ENCODE data around the gene FOSB.

The FOSB gene

GRCh38 chr19:45485305-45486077 is 17.7 kb downstream of the FOSB start:
- DNase-seq (ENCODE audit: low spot score), result peak; percentile 95

GRCh38 chr19:45488708-45489107 is 20.9 kb downstream of the FOSB start:
- no peak for DNase-seq (ENCODE audit: low spot score)

DNA sequence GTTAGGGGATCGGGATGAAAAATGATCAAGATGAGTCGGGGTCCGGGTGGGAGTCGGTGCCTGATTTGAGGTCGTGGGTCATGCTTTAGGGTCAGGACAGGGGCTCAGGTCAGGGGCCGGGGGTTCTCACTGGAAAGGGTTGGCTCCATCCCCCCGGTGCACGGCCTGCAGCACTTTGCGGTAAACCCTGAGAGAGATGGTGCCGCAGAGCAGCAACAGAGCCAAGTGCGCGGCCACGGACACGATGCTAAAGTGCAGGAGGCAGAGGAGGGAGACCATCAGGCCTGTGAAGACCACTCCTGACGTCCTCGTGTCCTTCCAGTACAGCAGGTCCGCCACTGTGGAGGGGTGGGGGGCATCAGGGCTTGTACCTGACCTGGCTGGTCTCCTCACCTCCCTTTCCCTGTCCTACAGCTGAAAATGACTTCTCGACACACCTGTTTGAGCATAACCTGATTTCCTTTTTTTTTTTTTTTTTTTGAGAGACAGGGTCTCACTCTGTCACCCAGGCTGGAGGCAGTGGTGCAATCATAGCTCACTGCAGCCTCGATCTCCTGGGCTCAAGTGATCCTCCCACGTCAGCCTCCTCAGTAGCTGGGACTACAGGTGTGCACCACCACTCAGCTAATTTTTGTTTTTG is 21.5 kb downstream of the FOSB start:
- no peak for DNase-seq (ENCODE audit: low spot score)

GRCh38 chr19:45492137-45492626 is 24.4 kb downstream of the FOSB start:
- no peak for DNase-seq (ENCODE audit: low spot score)

- no peak for DNase-seq (ENCODE audit: low spot score)
These were observed 25.1 kb downstream of the FOSB start for GRCh38 chr19:45492627-45493470.

DNA sequence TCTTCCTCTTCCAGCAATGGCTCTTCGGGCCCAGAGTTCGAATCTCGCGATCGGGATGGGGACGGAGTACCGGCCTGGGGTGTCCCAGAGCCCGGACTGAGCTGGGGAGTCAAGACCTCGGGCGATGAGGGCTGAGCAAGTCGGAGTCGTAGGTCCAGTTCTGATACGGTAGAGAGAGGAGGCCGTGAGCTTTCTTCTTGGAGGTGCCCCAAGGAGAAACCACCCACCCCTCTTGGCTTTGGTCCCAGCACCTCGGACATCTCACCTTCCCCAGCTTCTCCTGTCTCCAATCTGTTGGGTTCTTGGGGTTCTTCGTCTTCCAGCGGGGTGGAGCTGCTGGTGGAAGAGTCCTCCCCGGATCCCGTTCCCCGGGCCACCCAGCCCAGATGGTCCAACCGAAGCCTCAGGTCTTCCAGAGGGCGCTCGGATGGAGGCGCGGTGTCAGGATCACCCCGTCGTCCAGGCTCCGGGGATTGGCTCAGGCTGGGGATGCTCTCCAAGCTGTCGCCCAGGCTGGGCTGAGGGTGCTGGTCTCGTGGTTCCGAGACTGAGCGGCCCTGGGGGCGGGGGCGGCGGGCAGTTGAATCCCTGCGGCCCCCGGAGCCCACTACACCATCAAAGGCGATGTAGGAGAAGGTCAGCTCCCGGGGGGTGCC is 26.6 kb downstream of the FOSB start:
- no peak for DNase-seq (ENCODE audit: low spot score)

GRCh38 chr19:45495178-45495577 is 27.4 kb downstream of the FOSB start:
- no peak for DNase-seq (ENCODE audit: low spot score)

DNA sequence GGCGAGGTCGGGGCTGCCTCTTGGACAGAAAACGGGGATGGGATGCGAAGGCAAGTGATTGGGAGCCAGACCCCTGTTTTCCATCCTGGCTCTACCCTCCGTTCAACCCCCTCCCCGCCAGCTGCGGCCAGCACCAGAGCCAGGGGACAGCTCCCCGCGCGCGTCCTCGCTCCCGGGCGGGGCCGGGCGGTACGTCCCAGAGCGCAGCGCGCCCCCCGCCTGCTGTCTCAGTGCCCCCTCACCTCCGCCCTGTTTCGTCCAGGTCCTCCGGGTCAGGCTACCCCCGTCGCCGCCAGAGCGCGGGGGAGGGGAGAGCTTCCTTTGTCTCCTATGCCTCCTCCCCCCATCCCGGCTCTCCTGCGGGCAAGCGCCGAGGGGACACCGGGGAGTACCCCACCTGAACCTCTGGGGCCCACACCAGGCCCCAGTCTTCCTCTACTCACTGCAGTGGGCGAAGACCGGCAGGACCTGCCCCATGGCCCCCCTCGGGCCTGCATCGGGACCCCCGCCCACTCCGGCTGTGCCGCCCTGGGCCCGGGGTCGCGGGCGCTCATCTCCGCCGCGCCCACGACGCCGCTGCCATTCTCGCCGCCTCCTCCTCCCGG is 28.7 kb downstream of the FOSB start:
- DNase-seq (ENCODE audit: low spot score), result no peak

- DNase-seq (ENCODE audit: low spot score), result no peak
These were observed 30.0 kb downstream of the FOSB start for GRCh38 chr19:45497791-45498190.

GRCh38 chr19:45498411-45499195 is 30.8 kb downstream of the FOSB start, which contains the start of gene PPM1N:
Gene PPM1N (plus strand): TSS chr19:45498443. CDS start chr19:45498473, 30 bp downstream.
- DNase-seq (ENCODE audit: low spot score), result no peak

DNA sequence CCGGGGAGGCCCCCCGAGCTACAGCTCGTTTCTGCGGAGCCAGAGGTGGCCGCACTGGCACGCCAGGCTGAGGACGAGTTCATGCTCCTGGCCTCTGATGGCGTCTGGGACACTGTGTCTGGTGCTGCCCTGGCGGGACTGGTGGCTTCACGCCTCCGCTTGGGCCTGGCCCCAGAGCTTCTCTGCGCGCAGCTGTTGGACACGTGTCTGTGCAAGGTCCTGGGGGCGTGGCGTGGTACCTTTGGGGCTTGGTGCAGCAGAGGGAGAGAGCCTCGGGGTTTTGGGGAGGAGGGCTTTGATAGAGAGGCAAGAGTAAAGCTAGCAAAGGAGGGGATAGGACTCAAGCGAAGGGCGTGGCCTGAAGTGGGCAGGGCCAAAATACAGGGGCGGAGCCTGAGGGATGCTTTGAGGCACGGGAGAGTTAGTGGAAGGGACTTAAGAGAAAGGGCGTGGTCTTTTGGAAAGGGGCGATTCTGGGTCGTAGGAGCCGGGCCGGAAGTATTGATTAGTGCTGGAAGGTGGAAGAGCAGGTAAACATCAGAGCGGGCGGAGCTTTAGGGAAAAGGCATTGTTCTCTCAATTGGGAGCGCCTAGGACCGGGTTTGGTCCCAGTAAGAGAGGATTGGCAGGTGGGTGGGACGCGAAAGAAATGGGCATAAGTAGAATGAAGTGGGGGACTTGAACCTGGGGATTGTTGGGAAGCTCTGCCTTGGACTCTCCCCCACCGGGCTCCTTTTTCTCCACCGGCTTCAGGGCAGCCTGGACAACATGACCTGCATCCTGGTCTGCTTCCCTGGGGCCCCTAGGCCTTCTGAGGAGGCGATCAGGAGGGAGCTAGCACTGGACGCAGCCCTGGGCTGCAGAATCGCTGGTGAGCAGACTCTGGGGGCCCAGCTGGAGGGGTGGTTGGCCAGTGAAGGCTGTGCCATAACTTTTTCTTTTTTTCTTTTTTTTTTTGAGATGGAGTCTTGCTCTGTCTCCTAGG is 31.7 kb downstream of the FOSB start:
- DNase-seq (ENCODE audit: low spot score), result no peak

DNA sequence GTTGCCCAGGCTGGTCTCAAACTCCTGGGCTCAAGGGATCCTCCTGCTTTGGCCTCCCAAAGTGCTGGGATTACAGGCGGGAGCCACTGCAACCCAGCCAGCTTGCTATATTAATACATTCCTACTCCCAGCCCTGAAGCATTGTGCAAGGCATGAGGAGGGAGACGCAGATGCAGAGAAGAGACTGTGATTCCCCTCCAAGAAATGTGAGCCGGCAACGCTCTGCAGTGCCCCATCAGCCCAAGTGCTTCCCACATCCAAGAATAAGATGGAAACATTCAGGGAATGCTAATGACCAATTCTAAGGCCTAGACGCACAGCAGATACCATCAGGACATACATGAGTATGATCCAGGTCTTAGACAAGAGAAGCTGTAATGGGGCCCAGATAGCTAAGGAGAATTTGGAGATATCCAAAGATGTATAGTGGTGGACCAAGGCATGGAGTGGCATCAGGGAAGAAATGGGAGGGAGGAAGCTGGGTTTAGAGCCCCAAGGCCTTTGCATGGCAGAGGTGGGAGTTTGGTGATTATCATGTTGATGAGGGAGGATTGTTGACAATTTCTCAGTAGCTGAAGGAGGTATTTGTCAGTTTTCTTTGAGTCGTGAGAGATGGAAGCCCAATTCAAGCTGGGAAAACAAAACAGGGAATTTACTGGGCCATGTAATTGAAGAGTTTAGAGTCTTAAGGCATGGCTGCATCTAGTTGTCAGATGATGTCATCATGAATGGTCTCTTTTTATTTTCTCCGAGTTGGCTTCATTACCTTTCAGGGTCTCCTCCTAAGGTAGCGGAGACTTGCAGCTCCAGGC is 33.3 kb downstream of the FOSB start:
- no peak for DNase-seq (ENCODE audit: low spot score)

- DNase-seq (ENCODE audit: low spot score), result no peak
These were observed 33.9 kb downstream of the FOSB start for GRCh38 chr19:45501730-45502014.

DNA sequence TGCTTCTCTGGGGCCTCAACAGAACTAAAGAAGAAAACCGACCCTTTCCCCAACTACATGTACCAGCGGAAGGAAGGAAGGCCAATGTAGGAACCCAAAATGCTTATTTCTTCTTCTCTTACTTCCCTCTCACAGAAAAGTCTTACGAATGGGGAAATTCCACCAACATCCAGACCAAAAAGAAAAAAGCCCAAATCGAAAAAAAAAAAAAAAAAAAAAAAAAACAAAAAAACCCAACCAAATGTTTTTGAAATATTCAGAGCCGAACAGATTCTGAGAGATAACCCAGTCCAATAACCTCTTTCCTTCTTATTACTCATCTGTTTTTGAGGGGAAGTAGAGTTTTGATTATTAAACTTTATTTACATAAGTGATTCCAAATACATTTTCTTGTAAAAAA is 34.3 kb downstream of the FOSB start:
- DNase-seq (ENCODE audit: low spot score), result no peak

DNA sequence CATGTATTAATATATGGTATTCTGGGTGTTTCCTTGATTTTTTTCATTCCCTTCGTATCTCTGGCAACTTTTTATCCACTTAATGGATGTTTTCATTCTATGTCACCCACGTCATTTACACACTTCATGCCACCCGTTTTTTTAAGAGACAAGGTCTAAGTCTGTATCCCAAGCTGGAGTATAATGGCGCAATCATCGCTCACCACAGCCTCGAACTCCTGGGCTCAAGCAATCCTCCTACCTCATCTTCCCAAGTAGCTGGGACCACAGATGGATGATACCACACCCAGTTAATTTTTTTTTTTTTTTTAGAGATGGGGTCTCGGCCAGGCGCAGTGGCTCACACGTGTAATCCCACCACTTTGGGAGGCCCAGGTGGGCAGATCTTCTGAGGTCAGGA is 36.1 kb downstream of the FOSB start:
- DNase-seq (ENCODE audit: low spot score), result no peak

DNA sequence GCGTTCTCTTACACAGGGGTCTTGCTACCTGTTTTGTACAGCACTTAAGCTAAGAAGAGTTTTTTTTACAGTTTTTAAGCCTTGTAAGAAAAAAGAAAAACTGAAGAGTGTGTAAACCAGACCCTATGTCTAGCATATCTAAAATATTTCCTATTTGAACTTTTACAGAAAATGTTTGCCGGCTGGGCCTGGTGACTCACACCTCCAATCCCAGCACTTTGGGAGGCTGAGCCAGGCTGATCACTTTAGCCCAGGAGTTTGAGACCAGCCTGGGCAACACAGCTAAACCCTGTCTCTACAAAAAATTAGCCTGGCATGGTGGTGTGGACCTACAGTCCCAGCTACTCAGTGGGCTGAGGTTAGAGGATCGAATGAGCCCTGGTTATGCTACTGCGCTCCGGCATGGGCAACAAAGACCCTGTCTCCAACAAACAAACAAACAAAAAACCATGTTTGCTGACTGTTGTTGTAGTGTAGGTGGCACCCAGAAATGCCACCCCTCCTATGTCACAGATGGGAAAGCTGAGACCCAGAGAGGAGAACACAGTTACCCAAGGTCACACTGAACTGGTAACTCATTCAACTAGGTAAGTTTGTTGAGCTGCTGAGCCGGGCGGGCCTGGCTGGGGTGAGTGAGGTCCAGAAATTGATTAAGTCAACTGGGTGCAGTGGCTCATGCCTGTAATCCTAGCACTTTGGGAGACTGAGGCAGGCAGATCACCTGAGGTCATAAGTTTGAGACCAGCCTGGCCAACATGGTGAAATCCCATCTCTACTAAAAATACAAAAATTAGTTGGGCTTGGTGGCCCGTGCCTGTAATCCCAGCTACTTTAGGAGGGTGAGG is 37.6 kb downstream of the FOSB start:
- no peak for DNase-seq (ENCODE audit: low spot score)

- DNase-seq (ENCODE audit: low spot score), result no peak
These were observed 38.1 kb downstream of the FOSB start for GRCh38 chr19:45505996-45506245.

GRCh38 chr19:45506246-45506988 is 38.6 kb downstream of the FOSB start:
- DNase-seq (ENCODE audit: low spot score), result peak; percentile 96
